Fibroblast of the aortic adventitia (primary cell): ENCODE data around the gene AKT1. TPM values are rescaled to one million over a fixed set of nuclear protein-coding genes. Genes with fewer than 3 reads are reported as not detected.
A peak's percentile ranks its signal among the peaks of the same experiment; 100 is the strongest.

Experiments used
- DNase-seq: peaks from one replicate; pipeline ENCODE4 v3.0.0-alpha.2; 2010; ENCODE audit warnings: low read depth
- H3K4me3 ChIP-seq: 2 replicates; pipeline ENCODE4 v1.5.1; 2011; ENCODE audit warnings: low read depth, mild to moderate bottlenecking, control low read depth, low read length, moderate library complexity
- CTCF ChIP-seq: IDR thresholded peaks from 2 replicates; pipeline ENCODE4 v1.5.1; 2011; ENCODE audit warnings: mild to moderate bottlenecking, low read length, control low read depth, inconsistent platforms; ENCODE audit not compliant: insufficient read depth
- total RNA-seq: library from RNA; depleted of rRNA; stranded (reverse); fragments of >200 nt; gene quantifications from 2 replicates; pipeline ENCODE4 v1.2.3, GENCODE V29; 2012; ENCODE audit warnings: low replicate concordance

The AKT1 gene
- total RNA-seq, 1 donor, result 127 TPM

- no peak for DNase-seq
- H3K4me3 ChIP-seq, result no peak overlapping the region
- TF ChIP-seq CTCF, result no peak
Measured at GRCh38 chr14:104824353-104824997, 28.9 kb upstream of the AKT1 start.

GRCh38 chr14:104822821-104823615 is 27.5 kb upstream of the AKT1 start:
- no peak for DNase-seq
- no peak overlapping the region for H3K4me3 ChIP-seq
- no peak for TF ChIP-seq CTCF

GRCh38 chr14:104821971-104822608 is 26.5 kb upstream of the AKT1 start:
- no peak for TF ChIP-seq CTCF
- no peak overlapping the region for H3K4me3 ChIP-seq
- no peak for DNase-seq

- DNase-seq, result no peak
- TF ChIP-seq CTCF, result no peak
- no peak overlapping the region for H3K4me3 ChIP-seq
Measured at GRCh38 chr14:104821229-104821945, 25.8 kb upstream of the AKT1 start.

- peak; percentile 57 for DNase-seq
- peak; percentile 68 for TF ChIP-seq CTCF
- H3K4me3 ChIP-seq, result no peak overlapping the region
Measured at GRCh38 chr14:104820669-104821228, 25.2 kb upstream of the AKT1 start.

- no peak for TF ChIP-seq CTCF
- no peak overlapping the region for H3K4me3 ChIP-seq
- no peak for DNase-seq
Measured at GRCh38 chr14:104819361-104819781, 23.8 kb upstream of the AKT1 start.
